HG03066 (cell line): ENCODE measurements around the gene RALGAPA1.

Experiments
- ATAC-seq: cut with Tn5 transposase; IDR thresholded peaks from one replicate; pipeline ENCODE4 v1.9.1; 2021; ENCODE audit warnings: low read depth; ENCODE audit not compliant: unreplicated experiment

Gene RALGAPA1

GRCh38 chr14:35557221-35557747 is 251.8 kb downstream of the RALGAPA1 start:
- ATAC-seq: no peak

- no peak for ATAC-seq
Observed at GRCh38 chr14:35556548-35556947, 252.5 kb downstream of the RALGAPA1 start.

DNA sequence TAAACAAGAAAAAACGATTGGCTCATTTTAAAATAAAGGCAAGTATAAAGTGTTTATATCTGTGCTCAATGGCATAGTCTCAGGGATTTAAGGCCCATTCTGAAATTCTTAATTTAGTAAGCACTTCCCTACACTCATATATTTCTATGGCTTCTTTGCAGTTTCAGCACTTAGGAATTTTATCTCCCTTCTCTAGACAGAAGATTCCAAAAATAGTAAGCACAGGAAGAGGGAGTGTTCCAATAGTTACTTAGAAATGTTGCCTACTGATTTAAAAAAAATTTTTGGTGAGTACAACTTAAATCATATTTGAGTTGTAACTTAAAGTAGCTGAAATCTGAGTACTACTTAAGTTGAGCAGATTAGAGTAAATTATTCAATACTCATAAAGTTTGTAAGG is 255.3 kb downstream of the RALGAPA1 start:
- no peak for ATAC-seq

DNA sequence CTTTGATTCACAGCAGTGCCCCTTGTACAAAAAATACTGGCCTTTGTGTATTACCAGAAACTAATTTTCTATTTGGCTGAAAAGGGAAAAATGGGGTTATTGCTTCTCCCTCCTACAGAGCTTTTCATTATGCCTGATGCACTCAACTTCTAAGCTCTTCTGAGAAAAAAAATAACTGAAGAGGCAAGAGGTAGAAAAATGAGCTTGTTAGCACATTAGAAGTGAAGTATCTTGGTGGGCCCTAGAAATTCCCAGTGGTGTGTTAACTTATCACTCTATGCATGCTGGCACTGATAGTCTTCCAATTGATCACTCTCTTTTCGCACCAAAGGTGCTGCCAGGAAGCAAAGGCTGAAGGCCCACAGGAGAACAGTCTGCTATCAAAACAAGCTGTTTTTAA is 258.0 kb downstream of the RALGAPA1 start:
- ATAC-seq: no peak

GRCh38 chr14:35549551-35549950 is 259.5 kb downstream of the RALGAPA1 start:
- ATAC-seq: no peak

DNA sequence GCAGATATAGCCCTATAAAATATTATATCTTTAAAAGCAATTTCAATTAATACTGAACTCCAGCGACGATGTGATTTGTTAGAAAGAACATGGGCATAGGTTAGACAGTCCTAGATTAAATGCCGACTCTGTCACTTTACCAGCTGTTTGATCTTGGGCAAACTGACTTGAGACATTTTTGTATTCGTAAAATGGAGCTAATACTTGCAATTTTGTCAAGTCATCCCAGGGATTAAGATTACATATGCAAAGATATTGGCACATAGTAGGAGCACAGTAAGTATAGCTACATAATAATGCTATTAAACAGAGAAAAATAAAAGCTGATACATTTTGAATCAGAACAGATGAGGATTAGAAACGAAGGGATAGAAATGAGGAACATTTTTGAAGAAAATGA is 266.1 kb downstream of the RALGAPA1 start:
- no peak for ATAC-seq

- ATAC-seq: no peak
Observed at GRCh38 chr14:35539969-35540368, 269.1 kb downstream of the RALGAPA1 start.

GRCh38 chr14:35535483-35536112 is 273.5 kb downstream of the RALGAPA1 start:
- no peak for ATAC-seq

- ATAC-seq: peak; percentile 52
Observed at GRCh38 chr14:35534873-35535482, 274.1 kb downstream of the RALGAPA1 start.

DNA sequence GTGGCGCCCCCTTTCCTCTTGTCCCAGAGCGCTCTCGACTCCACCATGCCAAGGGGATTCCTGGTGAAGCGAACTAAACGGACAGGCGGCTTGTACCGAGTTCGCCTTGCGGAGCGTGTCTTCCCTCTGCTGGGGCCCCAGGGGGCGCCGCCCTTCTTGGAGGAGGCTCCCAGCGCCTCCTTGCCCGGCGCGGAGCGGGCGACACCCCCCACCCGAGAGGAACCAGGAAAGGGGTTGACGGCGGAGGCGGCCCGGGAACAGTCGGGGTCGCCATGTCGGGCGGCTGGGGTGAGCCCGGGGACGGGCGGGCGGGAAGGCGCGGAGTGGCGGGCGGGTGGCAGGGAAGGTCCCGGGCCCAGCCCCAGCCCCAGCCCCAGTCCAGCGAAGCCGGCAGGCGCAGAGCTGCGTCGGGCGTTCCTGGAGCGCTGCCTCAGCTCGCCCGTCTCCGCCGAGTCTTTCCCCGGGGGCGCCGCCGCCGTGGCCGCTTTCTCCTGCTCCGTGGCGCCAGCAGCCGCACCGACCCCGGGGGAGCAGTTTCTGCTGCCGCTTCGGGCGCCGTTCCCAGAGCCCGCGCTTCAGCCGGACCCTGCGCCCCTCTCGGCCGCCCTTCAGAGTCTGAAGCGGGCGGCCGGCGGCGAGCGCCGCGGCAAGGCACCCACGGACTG is 274.8 kb downstream of the RALGAPA1 start:
- no peak for ATAC-seq

- peak; percentile 63 for ATAC-seq
Observed at GRCh38 chr14:35533357-35534207, 275.5 kb downstream of the RALGAPA1 start, which contains the start of gene INSM2. Gene INSM2 (plus strand): TSS chr14:35534164. CDS start chr14:35534253, 89 bp downstream.

DNA sequence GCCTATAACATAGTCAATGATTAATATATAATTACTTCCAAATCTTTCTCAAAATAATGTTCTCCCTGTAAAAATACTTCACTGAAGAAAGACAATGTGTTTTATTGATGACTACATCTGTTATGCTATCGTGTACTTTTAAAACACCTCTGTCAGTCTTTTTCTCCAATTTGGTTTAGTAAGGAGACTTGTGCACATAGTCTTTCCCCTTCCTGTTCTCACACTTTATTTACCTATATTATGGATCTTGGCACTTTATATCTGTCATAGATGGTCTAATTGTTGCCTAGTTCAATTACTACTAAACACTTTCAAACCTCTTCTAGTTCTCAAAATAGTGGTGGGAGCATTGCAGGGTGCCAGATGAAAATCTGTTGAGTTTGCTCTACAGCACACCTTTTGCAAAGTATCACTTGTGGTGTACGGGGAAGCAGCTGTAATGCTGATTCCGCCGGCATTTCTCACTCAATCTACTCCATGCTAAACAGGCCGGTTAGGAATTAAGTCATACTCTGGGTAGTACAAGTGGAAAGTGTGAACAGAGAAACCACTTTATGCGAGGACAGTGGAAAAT is 276.2 kb downstream of the RALGAPA1 start:
- ATAC-seq: no peak

- no peak for ATAC-seq
Observed at GRCh38 chr14:35531960-35532747, 276.9 kb downstream of the RALGAPA1 start.

GRCh38 chr14:35526962-35527361 is 282.1 kb downstream of the RALGAPA1 start:
- ATAC-seq: no peak

DNA sequence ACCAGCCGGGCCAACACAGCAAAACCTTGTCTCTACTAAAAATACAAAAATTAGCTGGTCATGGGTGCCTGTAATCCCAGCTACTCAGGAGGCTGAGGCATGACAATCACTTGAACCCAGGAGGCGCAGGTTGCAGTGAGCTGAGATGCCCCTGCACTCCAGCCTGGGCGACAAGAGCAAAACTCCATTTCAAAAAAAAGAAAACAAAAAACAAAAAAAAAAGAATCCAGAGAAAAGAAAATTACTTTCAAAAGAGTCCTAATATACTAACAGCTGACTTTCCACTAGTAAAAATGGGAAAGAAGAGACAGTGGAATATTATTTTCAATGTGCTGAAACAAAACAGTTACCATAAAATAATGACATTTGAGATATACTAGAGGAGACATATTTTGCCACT is 283.4 kb downstream of the RALGAPA1 start:
- ATAC-seq: no peak

GRCh38 chr14:35519986-35520385 is 289.1 kb downstream of the RALGAPA1 start:
- no peak for ATAC-seq

- no peak for ATAC-seq
Observed at GRCh38 chr14:35515916-35516315, 293.2 kb downstream of the RALGAPA1 start.

- no peak for ATAC-seq
Observed at GRCh38 chr14:35512765-35513164, 296.3 kb downstream of the RALGAPA1 start.

- no peak for ATAC-seq
Observed at GRCh38 chr14:35509846-35510245, 299.2 kb downstream of the RALGAPA1 start.

DNA sequence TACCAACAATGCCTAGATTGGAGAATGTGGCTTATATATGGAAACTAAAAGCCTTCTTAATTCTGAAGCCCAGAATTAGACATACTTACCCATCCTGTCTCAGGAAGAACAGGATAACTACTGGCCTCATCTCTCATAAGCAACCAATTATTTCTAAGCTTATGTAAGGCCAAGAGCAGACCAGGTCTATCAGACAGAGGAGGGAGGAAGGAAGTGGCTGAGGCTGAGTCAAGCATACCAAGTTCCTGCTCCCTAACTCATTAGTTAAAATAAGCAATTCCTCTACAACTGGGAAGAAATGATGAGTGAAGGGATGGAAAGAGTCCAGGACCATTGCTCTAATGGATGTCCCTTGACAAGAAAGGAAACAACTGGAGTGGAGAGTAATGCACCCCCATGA is 302.2 kb downstream of the RALGAPA1 start:
- no peak for ATAC-seq
